Stimulated activated CD8-positive, alpha-beta memory T cell treated with anti-CD3 and anti-CD28 coated beads, Interleukin-4, amount 100 ng/mL, for 4 hours (primary cell): ENCODE results near the gene RTN4RL2.

Experiments
- DNase-seq, 2 donors: peaks; one replicate each; pipeline ENCODE4 v3.0.0-alpha.2; 2020; ENCODE audit warnings: low read depth in 2 of 2, low spot score in 1 of 2

Gene RTN4RL2

DNA sequence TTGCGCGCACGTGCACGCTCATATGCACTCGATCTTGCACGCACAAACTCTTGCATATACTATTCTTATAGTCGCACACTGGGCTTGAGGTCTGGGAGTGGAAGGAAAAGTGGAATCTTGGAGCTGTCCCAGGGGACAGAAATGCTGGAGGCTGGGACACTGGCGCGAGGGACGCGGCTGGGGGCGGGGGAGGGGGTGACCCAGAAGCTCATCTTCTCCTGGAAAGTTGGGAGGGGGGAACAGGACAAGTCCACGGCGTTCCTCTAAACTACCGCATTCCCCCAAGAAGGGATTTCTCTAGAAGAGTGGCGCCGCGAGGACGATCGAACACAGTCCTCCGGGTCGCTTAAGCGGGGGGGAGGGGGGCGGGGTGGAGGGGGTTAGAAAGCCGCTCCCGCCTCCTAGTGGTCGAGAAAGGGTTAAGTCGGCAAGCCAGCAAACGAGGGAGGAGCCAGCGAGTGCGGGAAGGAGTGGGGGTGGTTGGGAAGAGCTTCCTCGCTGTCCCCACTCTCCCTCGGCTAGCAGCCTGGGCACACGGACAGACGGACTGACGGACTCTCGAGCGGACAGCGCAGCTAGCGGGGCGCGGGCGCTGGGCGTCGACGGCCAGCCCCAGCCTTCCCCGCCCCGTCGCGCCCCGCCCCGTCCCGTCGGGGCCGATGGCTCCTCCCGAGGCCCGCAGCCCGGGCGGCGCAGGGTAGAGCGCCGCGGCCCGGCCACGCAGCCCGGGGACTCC lies at the start of gene RTN4RL2:
TSS of gene RTN4RL2 (plus strand) at position 507 of the 736 bp plus-strand sequence. CDS start 338 bp downstream, outside the sequence.
- DNase-seq, result no peak

DNA sequence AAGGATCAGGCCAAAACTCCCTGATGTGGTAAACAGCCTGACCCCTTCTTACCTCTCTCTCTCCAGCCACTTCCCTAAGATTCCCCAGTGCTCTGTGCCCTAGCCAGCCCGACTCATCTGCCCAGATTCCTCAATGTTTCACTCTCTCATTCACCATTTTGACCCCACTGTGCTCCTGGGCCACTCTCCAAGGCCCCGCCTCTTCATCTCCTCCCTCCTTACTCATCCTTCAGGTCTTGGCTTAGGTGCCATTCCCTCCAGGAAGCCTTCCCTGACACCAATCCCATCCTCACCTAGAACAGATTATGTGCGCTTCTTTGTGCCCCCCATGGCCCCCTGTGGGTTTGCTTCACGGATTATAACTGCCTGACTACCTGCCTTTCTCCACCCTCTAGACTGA lies 46.6 kb upstream of the RTN4RL2 start:
- DNase-seq, result no peak

DNA sequence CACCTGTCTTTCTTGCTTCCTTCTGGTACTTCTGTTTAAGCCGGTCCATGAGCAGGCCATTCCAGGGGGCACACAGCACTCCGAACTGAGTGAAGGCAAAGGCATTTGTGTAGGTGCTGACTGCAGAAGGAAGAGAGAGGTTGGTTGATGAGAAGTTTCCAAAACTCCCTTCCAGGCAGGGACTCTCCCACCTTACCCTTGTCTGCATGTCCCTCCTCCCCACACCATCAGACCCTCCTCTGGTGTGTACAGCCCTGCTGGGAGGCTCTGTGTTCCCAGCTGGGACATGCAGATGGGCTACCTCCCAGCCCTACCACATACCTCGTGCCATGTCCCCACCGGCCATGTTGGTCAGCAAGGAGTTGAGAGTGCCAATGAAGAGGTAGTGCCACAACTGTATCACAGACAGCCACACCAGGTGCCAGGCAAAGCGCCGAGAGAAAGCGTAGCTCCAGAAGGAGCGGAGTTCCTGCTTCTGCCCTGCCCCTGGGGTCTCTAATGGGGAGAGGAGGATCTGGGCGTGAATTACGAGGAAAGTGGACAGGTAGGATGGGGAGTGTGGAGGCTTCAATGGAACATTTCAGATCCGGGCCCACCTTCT lies 45.6 kb upstream of the RTN4RL2 start:
- DNase-seq, result no peak

DNA sequence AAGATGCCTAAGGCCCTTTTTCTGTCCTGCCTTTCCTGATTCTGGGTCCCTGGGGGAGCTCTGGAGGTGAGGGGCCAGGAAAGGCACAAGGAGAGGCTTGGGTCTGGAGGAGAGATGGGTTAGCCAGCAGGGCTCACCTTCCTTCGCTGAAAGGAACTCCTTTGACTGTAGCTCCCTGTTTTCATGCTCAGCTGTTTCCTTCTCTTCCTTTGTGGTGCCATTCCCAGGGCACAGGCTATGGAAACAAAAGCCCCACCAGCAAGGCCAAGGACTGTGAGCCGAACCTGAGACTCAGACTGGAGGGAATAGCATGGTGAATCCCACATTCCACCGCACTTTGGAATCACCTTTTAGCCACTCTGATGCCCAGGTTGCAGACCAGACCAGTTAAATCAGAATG lies 43.9 kb upstream of the RTN4RL2 start:
- no peak for DNase-seq

DNA sequence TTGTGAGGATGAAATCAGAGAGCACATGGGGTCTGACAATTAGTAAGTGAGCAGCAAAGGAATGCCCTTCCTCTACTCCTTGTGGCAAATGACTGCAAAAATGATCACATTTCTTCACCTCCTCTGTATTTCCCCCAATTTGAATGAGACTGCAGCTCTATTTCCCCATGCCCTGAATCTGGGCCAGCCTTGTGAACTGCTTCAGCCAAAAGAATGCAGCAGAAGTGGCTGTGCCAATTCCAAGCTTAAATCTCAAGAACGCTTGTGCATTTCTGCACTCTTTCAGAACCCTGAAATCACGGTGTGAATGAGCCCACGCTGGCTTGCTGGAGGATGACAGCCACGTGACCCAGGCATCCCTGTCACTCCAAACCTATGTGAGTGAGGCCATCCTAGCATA lies 43.3 kb upstream of the RTN4RL2 start:
- DNase-seq, result no peak

DNA sequence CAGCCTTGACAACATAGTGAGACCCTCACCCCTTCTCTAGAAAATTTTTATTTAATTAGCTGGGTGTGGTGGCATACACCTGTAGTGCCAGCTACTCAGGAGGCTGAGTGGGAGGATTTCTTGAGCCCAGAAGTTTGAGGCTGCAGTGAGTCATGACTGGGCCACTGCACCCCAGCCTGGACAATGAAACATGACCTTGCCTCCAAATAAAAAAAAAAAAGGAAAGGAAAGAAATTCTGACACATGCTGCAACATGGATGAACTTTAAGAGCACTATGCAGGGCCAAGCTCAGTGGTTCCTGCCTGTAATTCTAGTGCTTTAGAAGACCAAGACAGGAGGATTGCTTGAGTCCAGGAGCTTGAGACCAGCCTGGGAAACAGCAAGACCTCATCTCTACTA lies 42.2 kb upstream of the RTN4RL2 start:
- no peak for DNase-seq

DNA sequence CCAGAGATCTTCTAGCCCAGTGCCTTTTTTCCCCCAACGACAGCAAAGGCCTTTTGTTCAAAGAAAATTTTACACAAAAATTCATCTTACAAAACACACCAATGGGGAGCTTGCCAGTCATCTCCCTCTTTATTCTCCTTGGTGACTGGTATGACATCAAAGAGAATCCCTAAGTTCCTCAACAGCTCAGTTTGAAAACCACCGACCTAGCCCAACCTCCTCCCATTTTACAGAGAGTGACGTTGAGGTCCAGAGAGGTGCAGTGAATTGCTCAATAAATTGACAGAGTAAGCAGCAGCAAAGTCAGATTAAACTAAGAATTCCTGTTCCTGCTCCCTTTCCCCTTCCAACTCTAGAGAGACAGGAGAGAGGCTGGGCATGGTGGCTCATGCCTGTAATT lies 41.2 kb upstream of the RTN4RL2 start:
- no peak for DNase-seq

DNA sequence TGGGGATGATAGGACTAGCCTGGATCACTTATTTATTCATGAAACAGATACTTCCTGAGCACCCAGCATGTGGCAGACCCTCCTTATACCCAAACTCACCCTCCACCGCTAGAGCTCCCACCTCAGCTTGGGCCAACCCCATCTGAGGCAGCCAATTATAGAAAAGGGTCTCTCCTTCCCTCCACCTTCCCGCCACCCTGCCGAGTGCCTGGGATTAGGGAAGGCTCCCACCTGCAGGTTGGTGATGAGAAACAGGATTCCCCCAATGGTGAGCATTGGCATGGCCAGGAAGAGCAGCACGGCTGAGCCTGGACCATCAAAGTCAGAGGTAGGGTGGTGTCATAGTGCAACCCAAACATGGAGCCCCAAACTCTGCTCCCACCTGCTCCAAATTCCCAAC lies 39.3 kb upstream of the RTN4RL2 start:
- no peak for DNase-seq

DNA sequence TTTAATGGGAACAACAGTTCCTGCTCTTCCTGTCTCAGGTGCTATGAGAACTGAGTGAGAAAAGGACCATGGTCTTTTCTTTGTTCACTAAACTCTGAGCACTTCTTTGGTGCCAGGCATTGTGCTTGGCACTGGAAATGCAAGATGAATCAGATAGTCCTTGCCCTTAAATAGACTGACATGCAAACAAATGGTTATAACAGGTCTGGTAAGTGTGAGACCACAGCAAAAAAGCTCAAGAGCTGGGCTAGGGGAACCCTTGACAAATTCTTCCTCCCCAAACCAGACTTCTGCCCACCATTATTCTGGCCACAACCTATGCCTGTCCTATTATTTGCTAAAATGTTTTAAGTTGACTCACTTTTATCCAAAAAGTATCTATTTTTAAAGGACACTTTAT lies 38.5 kb upstream of the RTN4RL2 start:
- DNase-seq, result no peak

DNA sequence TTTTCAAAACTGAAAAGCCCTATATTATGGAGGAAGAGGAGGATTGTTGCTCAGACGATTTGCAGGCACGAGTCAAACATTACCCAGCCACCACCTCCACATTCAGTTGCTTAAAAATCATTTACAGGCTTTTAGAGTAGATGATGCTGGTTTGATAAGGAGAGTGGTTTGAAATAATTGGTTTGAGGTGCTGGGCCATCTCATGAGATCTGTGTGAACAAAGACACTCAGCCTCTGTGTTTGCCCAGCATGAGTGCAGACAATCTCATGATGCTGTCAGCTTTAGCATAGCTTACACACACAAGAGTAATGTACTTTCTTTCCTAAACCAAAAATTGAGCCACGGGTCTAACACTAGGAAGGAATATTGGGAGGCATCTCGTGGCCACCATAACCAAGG lies 37.7 kb upstream of the RTN4RL2 start:
- DNase-seq, result no peak

DNA sequence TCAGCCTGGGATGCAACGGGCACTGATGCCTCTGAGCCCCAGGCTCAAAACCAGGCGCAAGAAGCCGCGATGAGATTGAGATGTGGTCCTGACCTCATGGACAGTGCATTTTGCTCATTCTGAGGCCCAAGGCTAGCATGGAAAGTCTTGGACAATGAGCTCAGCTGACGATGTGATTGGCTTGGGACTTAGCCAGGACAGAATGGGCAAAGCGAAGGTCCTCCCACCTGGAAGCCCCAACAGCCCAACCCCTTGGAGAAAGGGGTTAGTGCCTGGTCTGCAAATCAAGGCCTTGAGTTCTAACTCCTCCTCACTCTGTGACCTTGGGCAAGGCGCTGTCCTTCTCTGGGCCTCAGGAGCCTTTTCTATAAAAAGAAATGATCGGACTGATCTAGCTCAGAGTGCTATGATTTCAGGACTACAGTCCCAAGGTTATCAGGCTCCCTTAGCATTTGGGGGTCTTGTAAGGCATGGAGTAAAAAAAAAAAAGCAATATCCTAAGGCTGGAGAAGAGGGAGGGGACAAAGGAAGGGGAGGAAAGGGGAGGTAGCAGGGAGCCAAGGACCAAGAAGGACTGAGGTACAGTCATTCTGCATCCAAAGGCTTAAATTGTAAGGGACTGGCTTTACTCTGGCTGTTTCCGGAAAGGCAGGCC lies 36.1 kb upstream of the RTN4RL2 start:
- no peak for DNase-seq

DNA sequence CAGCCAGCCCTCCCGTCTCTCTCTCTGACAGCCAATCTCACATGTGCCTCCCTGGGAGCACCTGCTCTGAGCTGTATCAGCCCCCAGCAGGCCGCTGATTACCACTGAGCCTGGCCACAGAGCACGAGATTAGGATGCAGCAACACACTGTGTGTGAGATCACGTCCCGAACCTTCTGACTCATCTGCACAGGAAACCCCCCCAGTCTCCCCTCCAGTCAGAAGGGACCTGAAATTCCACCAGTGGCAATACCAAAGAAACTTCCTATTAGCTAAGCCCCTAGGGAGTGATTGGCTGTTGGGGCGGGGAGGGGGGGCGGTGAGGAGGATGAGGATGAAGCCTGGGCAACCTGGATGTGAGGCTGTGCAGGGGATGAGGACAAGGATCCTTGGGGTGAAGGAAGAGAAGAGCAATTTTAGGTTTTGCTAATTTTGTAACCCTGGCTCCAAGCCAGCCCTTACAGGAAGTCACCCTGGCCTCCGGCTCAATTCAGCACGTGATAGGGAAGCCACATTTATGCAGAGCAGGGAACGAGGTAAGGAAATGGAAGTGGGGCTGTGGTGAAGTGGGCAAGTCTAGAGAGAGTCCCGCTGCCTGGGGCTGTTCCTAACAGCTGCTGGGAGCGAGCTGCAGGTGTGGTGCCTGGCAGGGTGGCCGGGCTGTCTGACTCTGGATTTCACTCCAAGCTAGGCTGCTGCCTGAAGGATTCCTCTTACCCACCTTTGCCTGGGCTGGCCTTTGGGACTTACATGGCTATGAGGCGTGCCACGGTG lies 35.4 kb upstream of the RTN4RL2 start:
- peak; percentile 71 to 85 for DNase-seq

DNA sequence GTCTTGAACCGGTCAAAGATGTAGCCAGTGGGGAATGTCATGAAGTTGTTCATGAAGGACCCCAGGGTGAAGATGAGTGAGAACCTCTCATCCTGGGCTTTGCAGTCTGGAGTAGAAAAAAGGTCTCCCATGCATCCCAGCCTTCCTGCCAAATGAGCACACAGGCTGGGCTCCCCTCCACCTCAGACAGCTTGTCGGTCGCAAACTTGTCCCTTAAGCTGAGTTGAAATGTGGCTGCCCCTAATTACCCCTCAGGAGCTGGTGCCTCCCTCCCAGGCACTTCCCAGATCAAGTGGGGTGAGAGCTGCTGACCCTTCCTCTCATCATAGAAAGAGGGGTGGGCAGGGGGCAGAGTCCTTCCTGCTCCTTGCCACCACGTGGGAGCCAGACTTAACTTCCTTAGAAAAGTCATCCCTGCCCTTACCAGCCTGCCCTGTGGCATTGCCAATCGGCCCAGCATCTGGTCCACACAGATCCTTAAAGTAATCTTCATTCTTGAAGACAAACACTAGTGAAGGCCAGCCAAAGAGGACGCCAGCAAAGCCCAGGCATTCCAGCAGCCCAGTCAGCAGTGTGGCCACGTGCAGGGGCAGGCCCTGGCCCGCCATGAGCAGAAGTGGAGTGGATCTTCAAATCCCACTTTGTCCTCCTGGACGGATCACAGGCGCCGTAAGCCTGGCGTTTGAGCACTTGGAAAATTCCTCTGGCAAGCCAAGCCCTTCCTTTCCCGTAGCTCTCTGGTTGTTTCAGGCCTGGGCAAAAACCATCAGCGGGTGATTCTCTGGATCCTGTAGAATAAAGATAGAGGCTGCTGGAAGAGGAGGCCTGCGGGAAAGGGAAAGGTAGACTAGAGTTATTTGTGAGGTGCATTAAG lies 34.5 kb upstream of the RTN4RL2 start:
- no peak for DNase-seq

DNA sequence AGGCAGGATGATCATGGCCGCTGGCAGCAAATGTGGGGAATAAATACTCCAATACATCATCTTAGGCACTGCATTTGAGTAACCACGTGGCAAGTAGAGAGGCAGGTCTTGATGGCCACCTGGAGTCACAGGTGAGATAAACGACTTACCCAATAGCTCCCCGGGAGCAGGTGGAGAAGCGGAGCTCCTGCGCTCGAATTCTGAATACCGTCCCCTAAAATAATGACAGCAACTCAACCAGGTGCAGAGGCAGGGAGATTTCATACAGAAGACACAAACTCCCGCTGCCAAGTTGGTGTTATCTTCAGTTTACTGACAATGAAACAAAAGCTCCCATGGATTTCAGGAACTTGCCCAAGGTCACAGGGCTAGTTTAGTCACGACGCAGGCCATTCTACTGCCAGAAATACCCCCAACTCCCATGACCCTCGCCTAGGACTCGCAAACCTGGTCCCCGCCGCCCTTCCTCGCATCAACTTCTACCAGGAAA lies 33.8 kb upstream of the RTN4RL2 start:
- DNase-seq, result no peak

DNA sequence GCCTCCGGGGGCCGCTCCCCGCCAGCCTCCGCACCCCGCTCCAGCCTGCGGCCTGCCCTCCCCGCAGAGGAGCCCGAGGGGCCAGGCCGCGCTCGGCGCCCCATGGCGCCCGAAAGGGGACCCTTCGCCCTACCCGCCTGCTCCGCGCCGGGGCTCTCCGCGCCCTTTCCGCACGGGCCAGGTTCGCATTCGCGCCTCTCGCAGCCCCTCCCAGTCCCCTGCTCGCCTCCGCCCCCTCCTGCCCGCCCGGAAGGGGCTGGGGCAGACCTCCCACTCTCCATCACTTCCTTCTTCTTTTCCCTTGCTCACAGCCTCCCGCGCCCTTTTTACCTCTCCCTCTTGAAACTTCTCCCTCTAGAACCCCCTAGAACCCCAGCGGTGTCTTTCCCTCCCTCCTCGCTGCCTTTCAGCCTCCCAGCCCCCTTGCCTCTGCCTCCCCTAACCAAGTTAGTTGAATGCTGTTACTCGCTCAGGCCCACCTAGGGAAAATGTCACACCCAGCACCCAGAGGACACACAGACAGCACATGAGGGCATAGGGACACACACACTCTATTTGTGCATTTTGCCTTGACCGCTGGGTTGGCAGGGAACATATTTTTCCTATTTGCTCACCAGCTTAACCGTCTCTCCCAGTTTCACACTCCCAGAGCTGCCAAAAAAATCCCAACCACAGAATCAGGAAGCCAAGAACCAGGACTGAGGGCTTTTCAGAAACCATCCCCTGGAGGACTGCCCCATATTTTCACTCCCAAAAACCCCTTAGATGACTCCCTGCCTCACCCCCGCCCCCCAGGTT lies 33.2 kb upstream of the RTN4RL2 start, which contains the start of gene SLC43A3:
TSS of gene SLC43A3 (minus strand) at position 193 of the 798 bp plus-strand sequence. CDS start 949 bp downstream, outside the sequence.
- peak; percentile 38 to 65 for DNase-seq

DNA sequence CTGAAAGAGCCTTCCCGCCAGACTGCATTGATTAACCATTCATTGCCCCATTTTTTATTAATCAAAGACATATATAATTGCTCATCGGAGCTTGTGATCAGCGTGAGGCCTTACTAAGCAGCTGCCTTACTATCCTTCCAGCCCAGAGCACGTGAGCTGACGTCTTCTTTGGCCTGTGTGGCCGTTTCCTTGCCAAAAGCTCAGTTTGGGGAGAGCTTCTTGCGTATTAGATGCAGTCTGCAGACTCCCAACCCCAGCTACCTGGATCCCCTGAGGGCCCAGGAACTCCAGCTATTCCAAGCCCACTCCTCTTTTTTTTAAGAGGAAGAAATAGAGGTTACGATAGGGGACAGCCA lies 32.6 kb upstream of the RTN4RL2 start:
- DNase-seq, result no peak

DNA sequence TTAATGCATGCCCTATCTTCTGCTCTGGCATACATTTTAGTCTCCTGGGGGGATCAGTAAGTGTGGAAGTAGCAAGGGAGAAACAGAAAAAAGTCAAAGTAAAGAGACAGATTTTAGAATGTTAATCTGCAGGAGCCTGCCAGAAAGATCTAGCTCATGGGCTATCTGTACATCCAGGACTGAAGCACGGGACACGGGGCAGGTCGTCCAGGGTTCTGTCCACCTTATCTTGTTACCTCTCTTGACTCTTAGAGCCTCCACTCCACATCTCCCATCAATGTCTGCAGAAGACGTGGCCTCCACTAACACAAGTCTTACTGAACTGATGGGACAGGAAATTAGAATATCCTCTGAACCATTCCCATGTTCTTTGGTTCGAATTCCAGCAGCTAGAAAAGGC lies 31.7 kb upstream of the RTN4RL2 start:
- no peak for DNase-seq

DNA sequence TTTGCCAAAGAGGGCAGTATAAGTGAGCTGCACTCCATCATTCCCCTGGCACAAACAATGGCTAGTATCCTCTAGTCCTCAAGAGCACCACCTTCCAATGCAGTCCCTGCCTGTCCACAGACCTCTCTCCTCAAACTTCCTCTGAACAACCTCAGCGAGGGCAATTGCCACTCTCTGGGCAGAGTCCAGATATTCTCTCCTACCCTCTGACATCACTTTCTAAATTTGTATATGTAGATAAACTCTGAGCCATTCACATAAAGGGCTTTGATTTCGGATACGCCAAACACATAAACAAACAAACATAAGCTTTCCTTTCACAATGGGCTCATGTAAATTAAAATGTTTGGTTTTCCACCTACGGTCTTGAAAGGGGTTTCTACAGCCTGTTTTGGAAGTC lies 30.4 kb upstream of the RTN4RL2 start:
- no peak for DNase-seq

DNA sequence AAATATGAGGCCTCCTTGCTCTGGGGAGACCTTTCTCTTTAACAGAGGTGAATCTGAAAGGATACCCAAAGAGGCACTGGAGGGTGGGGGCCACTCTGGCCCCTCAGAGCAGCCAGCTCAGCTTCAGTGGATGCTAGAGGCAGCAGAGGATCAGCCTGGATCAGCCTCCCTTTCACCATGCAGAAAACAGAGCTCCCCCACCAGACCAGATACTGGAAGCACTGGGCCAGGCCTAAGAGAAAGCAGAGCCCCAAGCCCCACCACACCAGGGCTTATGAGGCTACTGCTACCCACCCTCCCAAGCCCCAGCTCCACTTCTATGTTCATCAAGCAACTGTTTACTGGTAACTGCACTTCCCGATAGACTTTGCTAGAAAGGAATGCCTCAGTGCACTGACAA lies 29.4 kb upstream of the RTN4RL2 start:
- no peak for DNase-seq

DNA sequence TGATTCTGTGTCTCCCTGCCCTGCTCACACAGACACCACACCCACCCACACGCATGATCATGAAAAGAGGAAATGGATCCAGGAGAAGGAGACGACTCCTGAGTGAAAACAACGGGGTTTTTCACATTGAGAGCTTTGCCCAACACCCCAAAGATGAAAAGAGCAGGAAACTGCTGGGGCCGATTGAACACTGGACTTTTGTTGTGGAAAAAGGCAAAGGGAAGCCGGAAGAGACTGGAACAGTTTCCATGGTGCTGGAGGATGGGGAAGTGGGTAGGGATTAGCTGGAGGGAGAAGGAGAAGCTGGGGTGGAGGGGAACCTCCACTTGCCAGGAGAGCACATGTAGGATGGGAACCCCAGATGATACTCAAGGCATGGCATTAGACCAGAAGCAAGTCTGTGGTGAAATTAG lies 28.2 kb upstream of the RTN4RL2 start:
- no peak for DNase-seq
